ENCODE results near the gene ZC3H18. TPM values are rescaled to one million over a fixed set of nuclear protein-coding genes. Genes with fewer than 3 reads are reported as not detected.
A peak's percentile ranks its signal among the peaks of the same experiment; 100 is the strongest.

The ZC3H18 gene
- total and polyA plus RNA-seq, 9 donors, result 16.0 to 40.4 (median 30.7) TPM

DNA sequence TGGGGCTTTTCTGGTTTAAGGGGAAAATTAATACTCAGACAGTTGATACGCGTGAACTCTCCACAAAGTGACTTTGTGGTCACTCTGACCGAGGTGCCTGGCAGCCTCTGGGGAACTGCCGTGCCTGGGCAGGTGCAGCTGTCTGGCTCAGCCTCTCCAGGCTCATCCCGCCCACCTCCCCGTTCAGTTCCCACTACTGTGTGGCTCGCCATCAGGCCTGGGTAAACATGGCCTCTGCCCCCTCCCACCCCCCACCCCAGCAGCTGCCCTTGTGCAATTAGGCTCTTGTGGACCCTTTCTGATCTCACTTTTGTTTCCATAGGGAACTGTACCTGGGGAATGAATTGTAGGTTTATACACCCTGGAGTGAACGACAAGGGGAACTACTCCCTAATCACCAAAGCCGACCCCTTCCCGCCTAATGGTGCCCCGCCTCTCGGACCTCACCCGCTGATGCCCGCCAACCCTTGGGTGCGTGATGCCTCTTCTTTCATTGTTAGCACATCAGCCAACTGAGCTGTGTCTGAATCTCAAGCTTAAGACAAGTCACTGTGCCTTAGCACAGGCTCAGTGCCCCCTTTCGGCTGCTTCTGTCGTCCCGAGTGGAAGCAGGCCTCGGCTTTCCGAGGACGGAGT lies 27.8 kb downstream of the ZC3H18 start:
- H3K27ac ChIP-seq, result no peak overlapping the region
- DNase-seq, result no peak
- H3K4me3 ChIP-seq, result no peak overlapping the region
- H3K36me3 ChIP-seq, result no peaks in the 10 kb centered on the region
- 86 to 88% (median 87%) methylated on average over 21 of the region's 21 CpGs for WGBS, 3 donors
- intact Hi-C loops (cut with DNase I), result no loop called here
- H3K4me1 ChIP-seq (ENCODE audit: insufficient read depth), result no peaks in the 10 kb centered on the region
- H3K9me3 ChIP-seq, result no peaks in the 10 kb centered on the region
- H3K27me3 ChIP-seq, result no peaks in the 10 kb centered on the region
- TF ChIP-seq, protein P1, sequence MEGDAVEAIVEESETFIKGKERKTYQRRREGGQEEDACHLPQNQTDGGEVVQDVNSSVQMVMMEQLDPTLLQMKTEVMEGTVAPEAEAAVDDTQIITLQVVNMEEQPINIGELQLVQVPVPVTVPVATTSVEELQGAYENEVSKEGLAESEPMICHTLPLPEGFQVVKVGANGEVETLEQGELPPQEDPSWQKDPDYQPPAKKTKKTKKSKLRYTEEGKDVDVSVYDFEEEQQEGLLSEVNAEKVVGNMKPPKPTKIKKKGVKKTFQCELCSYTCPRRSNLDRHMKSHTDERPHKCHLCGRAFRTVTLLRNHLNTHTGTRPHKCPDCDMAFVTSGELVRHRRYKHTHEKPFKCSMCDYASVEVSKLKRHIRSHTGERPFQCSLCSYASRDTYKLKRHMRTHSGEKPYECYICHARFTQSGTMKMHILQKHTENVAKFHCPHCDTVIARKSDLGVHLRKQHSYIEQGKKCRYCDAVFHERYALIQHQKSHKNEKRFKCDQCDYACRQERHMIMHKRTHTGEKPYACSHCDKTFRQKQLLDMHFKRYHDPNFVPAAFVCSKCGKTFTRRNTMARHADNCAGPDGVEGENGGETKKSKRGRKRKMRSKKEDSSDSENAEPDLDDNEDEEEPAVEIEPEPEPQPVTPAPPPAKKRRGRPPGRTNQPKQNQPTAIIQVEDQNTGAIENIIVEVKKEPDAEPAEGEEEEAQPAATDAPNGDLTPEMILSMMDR (IDR thresholded peaks at IDR 0.05), result no peak
- no peak for TF ChIP-seq EP300 (IDR thresholded peaks at IDR 0.05)
- no peak for TF ChIP-seq POLR2A (IDR thresholded peaks at IDR 0.05)

- no peak overlapping the region for H3K4me3 ChIP-seq
- no peaks in the 10 kb centered on the region for H3K27me3 ChIP-seq
- no peaks in the 10 kb centered on the region for H3K36me3 ChIP-seq
- H3K9me3 ChIP-seq, result no peaks in the 10 kb centered on the region
- peak in 2 of 5 donors; percentile 40 to 49 for DNase-seq
- H3K27ac ChIP-seq, result no peak overlapping the region
- no peak for TF ChIP-seq EP300 (IDR thresholded peaks at IDR 0.05)
- TF ChIP-seq, protein P1 (IDR thresholded peaks at IDR 0.05), result no peak
- TF ChIP-seq POLR2A (IDR thresholded peaks at IDR 0.05), result no peak
- no peaks in the 10 kb centered on the region for H3K4me1 ChIP-seq (ENCODE audit: insufficient read depth)
- WGBS, 3 donors, result 81 to 88% (median 83%) methylated on average over 14 of the region's 14 CpGs
- intact Hi-C loops (cut with DNase I), result no loop called here
These were observed 29.0 kb downstream of the ZC3H18 start for GRCh38 chr16:88599092-88599733.

DNA sequence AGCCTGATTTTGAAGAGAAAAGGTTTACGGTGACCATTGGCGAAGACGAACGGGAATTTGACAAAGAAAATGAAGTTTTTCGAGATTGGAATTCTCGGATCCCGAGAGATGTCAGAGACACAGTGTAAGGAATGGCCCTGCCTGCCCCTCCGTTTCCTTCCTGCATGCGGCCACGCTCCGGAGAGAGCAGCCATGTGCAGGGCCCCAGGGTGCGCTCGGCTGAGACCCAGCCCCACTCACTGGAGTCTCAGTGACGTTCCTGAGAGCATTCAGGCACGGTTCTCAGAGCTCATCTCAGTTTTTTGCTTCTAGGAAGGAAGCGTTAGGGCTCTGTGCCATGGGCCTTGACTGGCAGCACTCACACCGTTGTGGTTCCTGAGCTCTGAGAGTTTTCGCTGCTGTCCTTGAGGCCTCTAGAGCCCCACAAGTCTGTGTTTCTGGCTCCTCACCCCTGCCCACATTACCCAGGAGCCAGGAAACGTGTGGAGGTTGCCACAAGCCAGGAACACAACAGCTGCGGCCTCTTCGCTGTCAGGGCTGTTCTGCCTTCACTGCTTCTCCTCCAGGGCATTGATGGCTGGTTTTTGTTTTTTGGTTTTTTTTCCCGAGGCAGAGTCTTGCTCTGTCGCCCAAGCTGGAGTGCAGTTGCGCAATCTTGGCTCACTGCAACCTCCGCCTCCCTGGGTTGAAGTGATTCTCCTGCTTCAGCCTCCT lies 29.8 kb downstream of the ZC3H18 start:
- WGBS, 3 donors, result 74 to 80% (median 79%) methylated on average over 25 of the region's 25 CpGs
- H3K9me3 ChIP-seq, result no peaks in the 10 kb centered on the region
- peak in 2 of 5 donors; percentile 26 to 54 for DNase-seq
- no peaks in the 10 kb centered on the region for H3K4me1 ChIP-seq (ENCODE audit: insufficient read depth)
- H3K4me3 ChIP-seq, result no peak overlapping the region
- intact Hi-C loops (cut with DNase I), result no loop called here
- no peaks in the 10 kb centered on the region for H3K36me3 ChIP-seq
- TF ChIP-seq EP300 (IDR thresholded peaks at IDR 0.05), result no peak
- TF ChIP-seq, protein P1 (IDR thresholded peaks at IDR 0.05), result no peak
- no peak for TF ChIP-seq POLR2A (IDR thresholded peaks at IDR 0.05)
- H3K27ac ChIP-seq, result no peak overlapping the region
- H3K27me3 ChIP-seq, result no peaks in the 10 kb centered on the region

- intact Hi-C loops (cut with DNase I), result no loop called here
- H3K4me1 ChIP-seq (ENCODE audit: insufficient read depth), result no peaks in the 10 kb centered on the region
- H3K27ac ChIP-seq, result no peak overlapping the region
- TF ChIP-seq, protein P1 (IDR thresholded peaks at IDR 0.05), result no peak
- TF ChIP-seq POLR2A (IDR thresholded peaks at IDR 0.05) (no peak), EP300 (IDR thresholded peaks at IDR 0.05) (no peak)
- no peak for DNase-seq
- 89 to 91% (median 91%) methylated on average over 6 of the region's 6 CpGs for WGBS, 3 donors
- no peaks in the 10 kb centered on the region for H3K27me3 ChIP-seq
- H3K4me3 ChIP-seq, result no peak overlapping the region
- H3K36me3 ChIP-seq, result no peaks in the 10 kb centered on the region
- H3K9me3 ChIP-seq, result no peaks in the 10 kb centered on the region
These were observed 30.3 kb downstream of the ZC3H18 start for GRCh38 chr16:88600539-88600896.

Measured in ovary (tissue), 9 donors.